ENCODE results near the gene GRIN1.

GRCh38 chr9:137184881-137185660, 46.1 kb downstream of the GRIN1 start:
- TF ChIP-seq POLR2AphosphoS5 (IDR thresholded peaks at IDR 0.05; ENCODE audit: borderline replicate concordance, low read depth, low read length) = no peak
- TF ChIP-seq EZH2 (IDR thresholded peaks at IDR 0.05) = no peak
